Inflammatory macrophage (primary cell): ENCODE measurements around the gene CPA5.

ENCODE experiments used
- DNase-seq, 2 donors: peaks; one replicate each; pipeline ENCODE4 v3.0.0-alpha.2; 2020 to 2022

CPA5 gene

GRCh38 chr7:130332259-130333053 is 12.2 kb upstream of the CPA5 start:
- no peak for DNase-seq

GRCh38 chr7:130333832-130334231 is 10.8 kb upstream of the CPA5 start:
- no peak for DNase-seq

DNA sequence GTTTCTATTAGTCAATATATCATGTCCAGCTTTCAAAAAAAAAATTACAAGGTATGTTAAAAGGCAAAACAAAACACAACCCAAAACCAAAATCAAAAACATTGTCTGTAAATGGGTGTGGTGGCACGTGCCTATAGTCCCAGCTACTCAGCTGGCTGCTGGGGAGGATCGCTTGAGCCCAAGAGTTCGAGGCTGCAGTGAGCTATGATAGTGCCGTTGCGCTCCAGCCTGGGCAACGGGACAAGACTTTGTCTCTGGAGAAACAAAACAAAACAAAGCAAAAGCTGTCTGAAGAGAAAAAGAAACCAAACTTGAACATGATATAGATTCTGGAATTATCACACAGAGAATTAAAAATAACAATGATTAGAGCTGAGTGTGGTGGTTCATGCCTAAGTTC is 10.3 kb upstream of the CPA5 start:
- DNase-seq: no peak

- no peak for DNase-seq
Measured at GRCh38 chr7:130337410-130337971, 7.1 kb upstream of the CPA5 start.

GRCh38 chr7:130338233-130338632 is 6.4 kb upstream of the CPA5 start:
- DNase-seq: no peak

DNA sequence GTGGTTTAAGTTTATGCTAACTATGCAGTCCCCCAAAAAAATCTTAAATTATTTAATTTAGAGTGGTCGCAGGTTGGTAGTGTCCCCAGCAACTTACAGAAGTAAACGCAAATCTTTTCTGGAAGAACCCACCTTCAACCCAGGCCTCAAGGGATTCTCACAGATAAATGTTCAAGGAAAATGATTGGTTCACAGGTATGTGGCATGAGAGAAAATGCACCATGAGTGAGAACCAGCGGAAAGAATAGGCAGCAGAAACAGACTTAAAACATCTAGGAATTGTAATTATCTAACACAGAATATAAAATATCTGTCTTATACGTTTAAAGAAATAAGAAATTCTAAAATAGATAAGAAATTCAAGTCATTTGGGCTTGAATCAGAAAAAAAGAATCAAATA is 2.7 kb upstream of the CPA5 start:
- no peak for DNase-seq

DNA sequence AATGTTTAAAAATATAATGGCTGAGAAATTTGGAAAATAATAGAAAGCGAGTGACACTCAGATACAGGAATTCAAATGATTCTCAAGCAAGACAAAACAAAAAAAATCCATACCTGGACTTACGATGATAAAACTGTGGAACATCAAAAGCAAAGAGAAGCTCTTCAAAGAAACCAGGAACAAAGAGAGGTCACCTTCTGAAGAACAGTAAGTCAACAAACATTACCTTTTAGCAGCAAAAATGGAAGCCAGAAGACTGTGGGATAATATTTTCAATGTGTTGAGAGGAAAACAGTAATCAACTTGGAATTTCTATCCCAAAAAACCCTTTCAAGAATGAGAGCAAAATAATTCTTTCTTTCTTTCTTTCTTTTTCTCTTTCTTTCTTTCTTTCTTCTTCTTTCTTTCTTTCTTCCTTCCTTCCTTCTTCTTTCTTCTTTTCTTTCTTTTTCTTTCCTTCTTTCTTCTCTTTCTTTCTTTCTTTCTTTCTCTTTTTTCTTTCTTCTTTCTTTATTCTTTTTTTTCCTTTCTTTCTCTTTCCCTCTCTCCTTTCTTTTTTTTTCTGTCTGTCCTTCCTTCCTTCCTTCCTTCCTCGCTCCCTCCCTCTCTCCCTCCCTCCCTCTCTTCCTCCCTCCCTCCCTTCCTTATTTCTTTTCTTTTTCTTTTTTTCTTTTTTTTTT is 1.8 kb upstream of the CPA5 start:
- no peak for DNase-seq

DNA sequence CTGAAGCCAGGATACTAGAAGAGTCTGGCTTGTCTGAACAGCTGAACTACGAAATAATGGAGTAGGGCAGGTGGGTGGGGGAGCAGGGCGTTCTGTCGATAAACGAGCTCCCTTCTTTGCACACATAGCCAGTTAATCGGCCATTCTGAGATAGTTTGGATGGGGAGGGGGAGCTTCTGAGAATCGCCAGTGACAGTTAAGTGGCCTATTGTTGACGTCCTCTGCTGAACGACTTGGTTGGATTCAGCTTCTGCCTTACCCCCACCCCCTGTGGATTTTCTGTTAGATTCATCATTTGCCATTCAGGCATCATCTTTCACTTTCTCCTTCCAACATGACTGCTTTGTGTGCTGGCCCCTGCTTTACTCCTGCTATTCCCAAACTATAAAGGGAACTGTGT is 520 bp downstream of the CPA5 start:
- DNase-seq: no peak

- DNase-seq: no peak
Measured at GRCh38 chr7:130345725-130346124, 1.1 kb downstream of the CPA5 start.

DNA sequence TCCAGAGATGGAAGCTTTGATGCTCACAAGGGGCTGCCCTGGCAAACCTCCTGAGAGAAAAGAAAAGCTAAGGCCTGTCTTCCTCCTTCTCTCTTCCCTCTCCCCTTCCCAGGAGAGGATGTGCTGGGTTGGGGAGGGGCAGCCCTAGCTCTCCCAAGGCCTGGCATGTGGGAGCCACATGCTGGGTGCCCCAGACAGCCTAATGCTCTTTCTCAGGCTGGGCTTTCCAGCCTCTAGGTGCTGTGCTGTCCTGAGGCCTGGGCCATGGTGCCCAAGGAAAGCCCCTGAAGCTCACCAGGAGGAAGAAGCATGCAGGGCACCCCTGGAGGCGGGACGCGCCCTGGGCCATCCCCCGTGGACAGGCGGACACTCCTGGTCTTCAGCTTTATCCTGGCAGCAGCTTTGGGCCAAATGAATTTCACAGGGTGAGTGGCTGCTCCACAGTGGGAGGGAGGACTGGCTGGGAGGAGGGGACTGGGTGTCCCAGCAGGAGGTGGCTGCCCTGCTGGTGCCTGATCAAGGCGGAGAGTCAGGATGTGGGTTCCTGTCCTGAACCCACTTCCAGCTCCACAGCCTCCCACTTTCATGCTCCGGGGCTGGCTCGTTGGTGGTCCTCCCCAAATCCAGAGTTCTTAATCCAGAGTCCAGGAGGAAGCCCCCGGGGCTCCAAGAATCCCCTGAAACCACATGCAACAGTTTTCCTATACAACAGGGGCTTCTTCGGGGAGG is 1.7 kb downstream of the CPA5 start:
- DNase-seq: no peak

- DNase-seq: no peak
Measured at GRCh38 chr7:130346941-130347340, 2.3 kb downstream of the CPA5 start.

- DNase-seq: peak; percentile 8 to 44
Measured at GRCh38 chr7:130349911-130350782, 5.5 kb downstream of the CPA5 start.

DNA sequence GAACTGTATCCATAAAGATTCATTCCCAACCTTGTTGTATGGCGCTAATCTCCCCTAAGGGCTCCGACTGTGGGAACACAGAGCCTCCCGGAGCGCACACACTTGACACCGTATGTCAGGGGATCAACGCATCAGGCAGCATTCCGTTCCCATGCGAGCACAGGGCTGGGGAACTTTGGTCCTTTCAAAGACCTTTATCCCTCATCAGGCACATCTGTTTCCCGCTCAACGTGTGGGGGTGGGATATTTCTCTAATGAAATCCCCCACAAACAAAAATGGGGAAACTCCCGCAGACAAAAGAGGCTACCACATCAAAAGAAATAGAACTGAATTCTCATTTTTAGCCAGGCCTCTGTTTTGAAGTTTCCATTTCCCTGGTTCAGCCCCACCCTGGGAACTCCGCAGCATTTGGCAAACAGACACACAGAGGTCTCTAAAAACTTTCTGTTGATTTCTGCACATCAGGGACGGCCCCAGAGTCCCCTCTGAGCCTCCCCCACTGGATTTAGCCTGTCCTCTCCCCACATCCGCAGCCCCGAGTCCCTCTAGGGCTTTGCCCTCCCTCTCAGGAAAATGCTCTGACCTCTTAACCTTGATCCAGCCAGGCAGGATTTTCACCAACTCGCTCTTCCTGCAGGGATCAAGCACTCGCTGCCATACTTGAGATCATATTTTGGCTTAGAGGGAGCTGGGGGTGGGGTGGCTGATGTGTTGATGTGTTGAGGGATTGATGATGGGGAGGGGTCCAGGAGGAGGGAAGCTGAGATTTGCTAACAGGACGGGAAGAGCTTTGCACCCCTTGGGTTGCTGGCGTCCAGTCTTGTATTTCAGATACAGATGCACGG is 6.6 kb downstream of the CPA5 start:
- no peak for DNase-seq

GRCh38 chr7:130351791-130352090 is 7.1 kb downstream of the CPA5 start:
- DNase-seq: no peak

- no peak for DNase-seq
Measured at GRCh38 chr7:130352194-130353074, 7.8 kb downstream of the CPA5 start.

- no peak for DNase-seq
Measured at GRCh38 chr7:130353196-130353595, 8.6 kb downstream of the CPA5 start.

- no peak for DNase-seq
Measured at GRCh38 chr7:130356121-130356875, 11.7 kb downstream of the CPA5 start.

- no peak for DNase-seq
Measured at GRCh38 chr7:130356876-130357611, 12.4 kb downstream of the CPA5 start.

DNA sequence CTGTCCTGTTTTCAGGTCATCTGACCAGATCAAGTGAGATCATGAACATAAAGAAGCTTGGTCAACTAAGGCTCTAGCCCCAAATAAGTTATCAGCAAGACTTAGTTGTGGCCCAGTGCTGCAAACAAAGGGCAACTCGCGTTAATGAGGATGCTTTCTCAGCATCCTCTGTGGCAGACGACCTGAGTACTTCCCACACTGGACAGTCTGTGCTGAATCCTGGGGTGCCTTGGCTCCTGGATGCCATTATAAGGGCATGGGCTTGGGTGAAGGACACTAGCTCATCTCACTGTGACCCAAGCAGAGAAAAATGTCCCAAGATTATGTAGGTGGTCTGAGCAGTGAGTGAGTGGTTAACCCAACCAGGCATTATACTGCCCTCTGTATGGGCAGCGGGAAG is 13.9 kb downstream of the CPA5 start:
- DNase-seq: no peak
